Osteoblast (primary cell): ENCODE measurements around the gene WFDC1. TPM values are rescaled to one million over a fixed set of nuclear protein-coding genes. Genes with fewer than 3 reads are reported as not detected.
"Not testable (repeated sequence)": the region's sequence is repeated elsewhere in the genome, so short reads cannot be mapped to it uniquely, and the experiment has no call there.

Experiments
- DNase-seq: peaks from one replicate; pipeline ENCODE4 v3.0.0; 2011; ENCODE audit warnings: low spot score, mixed read lengths; ENCODE audit not compliant: insufficient read length; ENCODE audit errors: missing footprints
- H2AFZ ChIP-seq: 2 replicates; pipeline ENCODE4 v1.6.0; 2011; ENCODE audit warnings: mild to moderate bottlenecking, low read length
- H3K27ac ChIP-seq: 2 replicates; pipeline ENCODE4 v1.5.1; 2011; ENCODE audit warnings: mild to moderate bottlenecking, low read depth, low read length, moderate library complexity
- H3K27me3 ChIP-seq: 2 replicates; pipeline ENCODE4 v1.6.0; 2012; ENCODE audit warnings: mild to moderate bottlenecking, control low read depth, inconsistent platforms, low read length, moderate library complexity; ENCODE audit not compliant: insufficient read depth
- H3K36me3 ChIP-seq: 2 replicates; pipeline ENCODE4 v1.5.1; 2011; ENCODE audit warnings: mild to moderate bottlenecking, low read length, control low read depth, moderate library complexity; ENCODE audit not compliant: insufficient read depth
- H3K4me1 ChIP-seq: 2 replicates; pipeline ENCODE4 v1.5.1; 2011; ENCODE audit warnings: mild to moderate bottlenecking, low read length, control low read depth, moderate library complexity; ENCODE audit not compliant: insufficient read depth
- H3K4me2 ChIP-seq: 2 replicates; pipeline ENCODE4 v1.6.0; 2011; ENCODE audit warnings: mild to moderate bottlenecking, low read length; ENCODE audit not compliant: insufficient read depth
- H3K4me3 ChIP-seq: fragments of 200-600 bp; sonication (generic); 3 replicates; pipeline ENCODE4 v1.5.1; 2012; ENCODE audit warnings: mild to moderate bottlenecking, low read length, inconsistent platforms; ENCODE audit not compliant: insufficient read depth
- H3K79me2 ChIP-seq: 2 replicates; pipeline ENCODE4 v1.6.0; 2012; ENCODE audit warnings: mild to moderate bottlenecking, low read length, control low read depth, inconsistent platforms; ENCODE audit not compliant: insufficient read depth
- H3K9me3 ChIP-seq: 2 replicates; pipeline ENCODE4 v1.5.1; 2011; ENCODE audit warnings: low read depth, low read length, control low read depth
- H4K20me1 ChIP-seq: 2 replicates; pipeline ENCODE4 v1.6.0; 2012; ENCODE audit warnings: mild to moderate bottlenecking, low read length, control low read depth; ENCODE audit not compliant: insufficient read depth
- total RNA-seq: library from RNA; depleted of rRNA; stranded (reverse); fragments of >200 nt; gene quantifications from 2 replicates; pipeline ENCODE4 v1.2.3, GENCODE V29; 2012
- TF ChIP-seq, protein P1 (sequence below): IDR thresholded peaks from 2 replicates; pipeline ENCODE4 v1.5.1; 2011; ENCODE audit warnings: mild to moderate bottlenecking, low read depth, low read length, moderate library complexity; ENCODE audit errors: extremely low read depth

WFDC1 gene
- total RNA-seq, 1 donor: not detected

DNA sequence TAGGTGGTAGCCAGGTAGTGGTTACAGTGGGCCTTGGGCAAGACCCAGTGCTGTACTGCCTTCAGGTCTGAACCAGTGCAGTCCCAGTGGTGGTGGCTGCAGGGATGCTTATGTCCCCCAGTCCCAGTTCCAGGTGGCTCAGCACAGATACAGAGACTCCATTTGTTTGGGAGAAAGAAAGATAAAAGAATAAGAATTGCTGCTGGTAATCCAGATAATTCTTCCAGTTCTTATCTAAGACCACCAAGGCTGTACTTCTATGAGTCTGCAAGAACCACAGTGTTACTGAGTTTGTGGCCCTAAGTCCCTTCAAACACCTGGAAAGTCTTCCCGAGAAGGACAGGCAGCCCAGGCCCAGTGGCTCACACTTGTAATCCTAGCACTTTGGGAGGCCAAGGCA, 39.8 kb downstream of the WFDC1 start:
- Histone ChIP-seq H4K20me1 (peaks cover 2% of the 10 kb centered on the region), H3K79me2 (no peaks in the 10 kb centered on the region), H3K27ac (no peak overlapping the region), H3K36me3 (no peaks in the 10 kb centered on the region), H2AFZ (no peak overlapping the region), H3K4me3 (no peak overlapping the region), H3K27me3 (peaks cover 5% of the 10 kb centered on the region), H3K4me1 (no peaks in the 10 kb centered on the region), H3K4me2 (no peak overlapping the region), H3K9me3 (no peaks in the 10 kb centered on the region)
- no peak for DNase-seq
- TF ChIP-seq, protein P1, sequence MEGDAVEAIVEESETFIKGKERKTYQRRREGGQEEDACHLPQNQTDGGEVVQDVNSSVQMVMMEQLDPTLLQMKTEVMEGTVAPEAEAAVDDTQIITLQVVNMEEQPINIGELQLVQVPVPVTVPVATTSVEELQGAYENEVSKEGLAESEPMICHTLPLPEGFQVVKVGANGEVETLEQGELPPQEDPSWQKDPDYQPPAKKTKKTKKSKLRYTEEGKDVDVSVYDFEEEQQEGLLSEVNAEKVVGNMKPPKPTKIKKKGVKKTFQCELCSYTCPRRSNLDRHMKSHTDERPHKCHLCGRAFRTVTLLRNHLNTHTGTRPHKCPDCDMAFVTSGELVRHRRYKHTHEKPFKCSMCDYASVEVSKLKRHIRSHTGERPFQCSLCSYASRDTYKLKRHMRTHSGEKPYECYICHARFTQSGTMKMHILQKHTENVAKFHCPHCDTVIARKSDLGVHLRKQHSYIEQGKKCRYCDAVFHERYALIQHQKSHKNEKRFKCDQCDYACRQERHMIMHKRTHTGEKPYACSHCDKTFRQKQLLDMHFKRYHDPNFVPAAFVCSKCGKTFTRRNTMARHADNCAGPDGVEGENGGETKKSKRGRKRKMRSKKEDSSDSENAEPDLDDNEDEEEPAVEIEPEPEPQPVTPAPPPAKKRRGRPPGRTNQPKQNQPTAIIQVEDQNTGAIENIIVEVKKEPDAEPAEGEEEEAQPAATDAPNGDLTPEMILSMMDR: no peak

DNA sequence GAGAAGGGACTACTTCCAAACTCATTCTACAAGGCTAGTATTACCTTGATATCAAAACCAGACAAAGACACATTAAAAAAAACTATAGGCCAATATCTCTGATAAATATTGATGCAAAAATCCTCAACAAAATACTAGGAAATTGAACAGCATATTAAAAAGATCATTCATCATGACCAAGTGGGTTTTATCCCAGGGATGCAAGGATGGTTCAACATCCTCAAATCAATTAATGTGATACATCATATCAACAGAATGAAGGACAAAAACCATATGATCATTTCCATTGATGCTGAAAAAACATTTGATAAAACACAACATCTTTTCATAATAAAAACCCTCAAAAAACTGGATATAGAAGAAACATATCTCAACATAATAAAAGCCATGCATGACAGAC, 42.6 kb downstream of the WFDC1 start:
- H3K36me3 ChIP-seq, DNase-seq, H3K79me2 ChIP-seq, H3K27me3 ChIP-seq, H3K4me1 ChIP-seq, H3K4me2 ChIP-seq, H3K9me3 ChIP-seq, H2AFZ ChIP-seq, H3K4me3 ChIP-seq, H3K27ac ChIP-seq, H4K20me1 ChIP-seq: not testable (repeated sequence)

DNA sequence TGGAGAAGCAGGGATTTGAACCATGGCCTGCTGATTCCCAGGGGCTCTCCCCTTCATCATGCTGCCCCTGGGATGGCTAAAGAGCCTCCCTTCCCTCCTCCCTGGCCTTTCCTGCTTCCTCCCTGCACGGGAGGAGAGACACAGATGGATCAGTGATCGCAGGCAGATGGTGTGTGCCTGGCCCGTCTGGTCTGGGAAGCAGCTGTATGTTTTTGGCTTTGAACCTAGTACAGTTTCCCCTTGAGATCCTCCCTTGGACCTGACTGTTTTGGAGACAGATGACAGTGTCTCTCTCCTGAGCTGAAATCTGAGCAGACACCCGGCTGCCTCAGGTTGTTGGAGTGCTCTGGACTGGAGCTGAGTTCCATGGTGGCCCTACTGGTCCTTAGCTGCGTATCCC, 44.6 kb downstream of the WFDC1 start:
- DNase-seq: no peak
- Histone ChIP-seq H2AFZ (no peak overlapping the region), H3K4me1 (no peaks in the 10 kb centered on the region), H3K27ac (no peak overlapping the region), H3K79me2 (no peaks in the 10 kb centered on the region), H3K4me3 (no peak overlapping the region), H3K9me3 (no peaks in the 10 kb centered on the region), H3K4me2 (no peak overlapping the region), H4K20me1 (no peaks in the 10 kb centered on the region), H3K27me3 (peaks cover 11% of the 10 kb centered on the region), H3K36me3 (no peaks in the 10 kb centered on the region)
- TF ChIP-seq, protein P1: no peak

DNA sequence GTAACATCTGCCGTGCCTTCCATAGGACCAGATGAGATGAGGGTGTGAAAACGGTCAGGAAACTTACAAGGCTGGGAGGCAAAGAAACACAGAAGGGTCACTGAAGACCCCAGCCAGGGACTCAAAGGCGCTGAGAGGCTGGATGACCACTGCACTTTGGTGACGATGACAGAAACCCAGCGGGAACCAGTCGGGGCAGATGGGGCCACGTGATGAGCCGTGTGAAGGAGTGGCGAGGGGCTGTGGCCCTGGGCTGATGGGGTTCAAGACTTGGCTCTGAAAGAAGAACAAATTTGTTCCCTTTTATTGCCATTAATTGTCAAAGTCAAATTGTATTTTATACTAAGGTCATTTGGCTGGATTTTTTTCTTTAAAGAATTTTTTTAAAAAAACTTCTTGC, 45.1 kb downstream of the WFDC1 start:
- TF ChIP-seq, protein P1: no peak
- Histone ChIP-seq H3K4me2 (no peak overlapping the region), H2AFZ (no peak overlapping the region), H4K20me1 (no peaks in the 10 kb centered on the region), H3K36me3 (no peaks in the 10 kb centered on the region), H3K4me1 (no peaks in the 10 kb centered on the region), H3K79me2 (no peaks in the 10 kb centered on the region), H3K4me3 (no peak overlapping the region), H3K9me3 (no peaks in the 10 kb centered on the region), H3K27me3 (peaks cover 13% of the 10 kb centered on the region), H3K27ac (no peak overlapping the region)
- DNase-seq: no peak
